Stimulated activated CD4-positive, alpha-beta T cell treated with anti-CD3 and anti-CD28 coated beads, Interleukin-2, amount 100 ng/mL, for 24 hours (primary cell): ENCODE measurements around the gene PYDC1.
"Not testable (repeated sequence)": the region's sequence is repeated elsewhere in the genome, so short reads cannot be mapped to it uniquely, and the experiment has no call there.

Experiments
- DNase-seq, 2 donors: peaks; one replicate each; pipeline ENCODE4 v3.0.0-alpha.2; 2020

The PYDC1 gene

GRCh38 chr16:31177136-31177535, 39.8 kb downstream of the PYDC1 start:
- peak; percentile 46 to 51 for DNase-seq

DNA sequence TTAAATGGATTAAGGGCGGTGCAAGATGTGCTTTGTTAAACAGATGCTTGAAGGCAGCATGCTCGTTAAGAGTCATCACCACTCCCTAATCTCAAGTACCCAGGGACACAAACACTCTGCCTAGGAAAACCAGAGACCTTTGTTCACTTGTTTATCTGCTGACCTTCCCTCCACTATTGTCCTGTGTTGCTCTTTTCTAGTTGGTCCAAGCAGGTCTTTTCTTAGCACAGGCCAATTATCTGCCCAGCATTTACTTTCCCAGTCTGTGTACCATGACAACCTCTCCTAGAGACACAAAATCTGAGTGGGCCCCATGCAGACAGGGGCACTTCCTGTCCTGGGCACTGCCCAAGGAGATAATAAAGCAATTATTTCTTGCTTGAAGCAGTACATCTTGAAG, 46.9 kb downstream of the PYDC1 start:
- not testable (repeated sequence) for DNase-seq

DNA sequence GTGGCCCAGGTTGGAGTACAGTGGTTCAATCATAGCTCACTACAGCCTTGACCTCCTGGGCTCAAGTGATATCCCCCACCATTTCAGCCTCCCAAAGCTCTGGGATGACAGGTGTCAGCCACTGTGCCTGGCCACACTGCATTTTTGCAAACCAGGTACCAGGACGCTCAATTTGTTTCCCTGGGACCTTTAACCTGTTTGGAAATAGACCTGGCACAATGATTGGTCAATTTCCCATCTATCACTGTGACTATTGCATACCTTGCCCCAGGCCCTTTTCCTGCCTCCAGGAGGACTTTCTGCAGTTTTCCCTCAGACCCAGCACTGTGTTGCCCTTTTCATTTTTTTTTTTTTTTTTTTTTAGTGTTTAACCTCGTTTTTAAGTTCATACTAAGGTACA, 48.1 kb downstream of the PYDC1 start:
- no peak for DNase-seq

DNA sequence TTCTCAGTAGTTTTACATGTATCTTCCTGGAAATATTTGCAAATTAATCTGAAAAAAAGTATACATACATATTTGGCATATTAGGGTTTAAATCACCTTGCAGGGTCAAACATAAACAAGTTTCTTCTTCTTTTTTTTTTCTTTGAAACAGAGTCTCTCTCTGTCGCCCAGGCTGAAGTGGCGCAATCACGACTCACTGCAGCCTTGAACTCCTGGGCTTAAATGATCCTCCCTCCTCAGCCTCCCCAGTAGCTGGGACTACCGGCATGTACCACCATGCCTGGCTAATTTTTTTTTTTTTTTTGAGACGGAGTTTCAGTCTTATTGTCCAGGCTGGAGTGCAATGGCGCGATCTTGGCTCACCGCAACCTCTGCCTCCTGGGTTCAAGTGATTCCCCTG, 49.6 kb downstream of the PYDC1 start:
- no peak for DNase-seq
